ENCODE data around the gene TXLNA. TPM values are rescaled to one million over a fixed set of nuclear protein-coding genes. Genes with fewer than 3 reads are reported as not detected.

TXLNA gene
- total RNA-seq, 1 experiment from 2014 or later = 102 TPM

Other genes starting within 250 kb of the TXLNA start
- 334 and 398 TPM in 2 replicates for gene PTP4A2, start 241.3 kb upstream of the TXLNA start, total RNA-seq (2014; rRNA removed; shearing (Covaris generic))
- 59.2 and 102 TPM in 2 replicates for gene KHDRBS1, start 165.8 kb upstream of the TXLNA start, total RNA-seq (2014; rRNA removed; shearing (Covaris generic))
- 13.9 and 16.1 TPM in 2 replicates for gene TMEM39B, start 106.7 kb upstream of the TXLNA start, total RNA-seq (2014; rRNA removed; shearing (Covaris generic))
- 49.8 and 73.0 TPM in 2 replicates for gene KPNA6, start 71.6 kb upstream of the TXLNA start, total RNA-seq (2014; rRNA removed; shearing (Covaris generic))
- 8.8 and 9.4 TPM in 2 replicates for gene CCDC28B, start 20.9 kb downstream of the TXLNA start, total RNA-seq (2014; rRNA removed; shearing (Covaris generic))
- 6.9 and 8.7 TPM in 2 replicates for gene IQCC, start 26.0 kb downstream of the TXLNA start, total RNA-seq (2014; rRNA removed; shearing (Covaris generic))
- not detected in 2 replicates for gene DCDC2B, start 29.4 kb downstream of the TXLNA start, total RNA-seq (2014; rRNA removed; shearing (Covaris generic))
- gene TMEM234, start 42.7 kb downstream of the TXLNA start, total RNA-seq (2014; rRNA removed; shearing (Covaris generic)) = 12.0 and 12.3 TPM in 2 replicates
- 517 and 553 TPM in 2 replicates for gene EIF3I, start 42.7 kb downstream of the TXLNA start, total RNA-seq (2014; rRNA removed; shearing (Covaris generic))
- 0.20 and 1.4 TPM in 2 replicates for gene FAM167B, start 67.5 kb downstream of the TXLNA start, total RNA-seq (2014; rRNA removed; shearing (Covaris generic))
- gene LCK, start 71.6 kb downstream of the TXLNA start, total RNA-seq (2014; rRNA removed; shearing (Covaris generic)) = 0.12 TPM in 1 of 2 replicates, not detected in the other
- 158 and 171 TPM in 2 replicates for gene HDAC1, start 112.4 kb downstream of the TXLNA start, total RNA-seq (2014; rRNA removed; shearing (Covaris generic))
- 73.3 and 110 TPM in 2 replicates for gene MARCKSL1, start 156.6 kb downstream of the TXLNA start, total RNA-seq (2014; rRNA removed; shearing (Covaris generic))
- 0.42 and 1.2 TPM in 2 replicates for gene FAM229A, start 182.8 kb downstream of the TXLNA start, total RNA-seq (2014; rRNA removed; shearing (Covaris generic))
- 0.07 TPM in 1 of 2 replicates, not detected in the other for gene TSSK3, start 182.9 kb downstream of the TXLNA start, total RNA-seq (2014; rRNA removed; shearing (Covaris generic))
- gene BSDC1, start 214.8 kb downstream of the TXLNA start, total RNA-seq (2014; rRNA removed; shearing (Covaris generic)) = 86.0 and 91.7 TPM in 2 replicates

All from M059J (cell line).